HepG2 (cell line): ENCODE results near the gene AGR2. TPM values are rescaled to one million over a fixed set of nuclear protein-coding genes. Genes with fewer than 3 reads are reported as not detected.

Experiments
- ATAC-seq: fragments of 200-7000 bp; cut with Tn5 transposase; 3 replicates; pipeline ENCODE4 v1.9.1; 2020; ENCODE audit warnings: mild to moderate bottlenecking, moderate library complexity
- BruUV-seq: library from RNA; stranded (reverse); fragments of 400-500 nt; replicated peaks from 2 replicates; lab custom pipeline; 2021; lab: Mats Ljungman, UMichigan
- CTCF ChIA-PET: fragments of 300-600 bp; formaldehyde crosslinking; extraction: SDS; loops from one replicate; lab custom pipeline; 2021; ENCODE audit warnings: low total read pairs, inconsistent platforms, low intra/inter-chr PET ratio; lab: Yijun Ruan, JAX
- POLR2A ChIA-PET: fragments of 350-600 bp; sonication (Branson Sonifier 250); formaldehyde crosslinking; loops from one replicate; lab custom pipeline; 2020; ENCODE audit warnings: antibody characterized with exemption, inconsistent platforms; lab: Yijun Ruan, JAX
- DNase-seq: peaks from one replicate; pipeline ENCODE4 v3.0.0-alpha.2; 2015; ENCODE audit warnings: low spot score
- FAIRE-seq: peaks from 3 replicates; lab custom pipeline; 2011; peaks lifted over from hg19 to GRCh38; lab: Jason Lieb, UNC
- H2AFZ ChIP-seq: one replicate; pipeline ENCODE4 v1.6.1; 2011; ENCODE audit warnings: low read length, inconsistent platforms
- H3K27ac ChIP-seq: fragments of 300-600 bp; 3 replicates; pipeline ENCODE4 v1.8.0; 2011; ENCODE audit warnings: mixed run types, mild to moderate bottlenecking, mixed read lengths, low read length, inconsistent platforms; ENCODE audit not compliant: insufficient read depth; ENCODE audit errors: extremely low read length
- H3K27me3 ChIP-seq, 2 experiments: fragments of 200-600 bp in 1 of 2; 2 replicates in 1 of 2; 3 replicates in 1 of 2; pipeline versions ENCODE4 v1.6.0 to v1.8.0; 2011; ENCODE audit warnings: low read length in 2 of 2, mild to moderate bottlenecking in 2 of 2, moderate library complexity in 2 of 2, inconsistent platforms in 1 of 2; ENCODE audit not compliant: insufficient read depth in 2 of 2, control insufficient read depth in 1 of 2
- H3K36me3 ChIP-seq, 2 experiments: fragments of 200-600 bp in 1 of 2; replicated peaks in 1 of 2; 2 replicates in 1 of 2; 3 replicates in 1 of 2; pipeline versions ENCODE4 v1.5.1 to v1.8.0; 2011; ENCODE audit warnings: low read length in 2 of 2, inconsistent platforms in 1 of 2; ENCODE audit not compliant: insufficient read depth in 2 of 2, control insufficient read depth in 1 of 2
- H3K4me1 ChIP-seq: 2 replicates; pipeline ENCODE4 v1.5.1; 2012; ENCODE audit warnings: low read length, inconsistent platforms; ENCODE audit not compliant: insufficient read depth
- H3K4me2 ChIP-seq: 2 replicates; pipeline ENCODE4 v1.6.0; 2011; ENCODE audit warnings: low read depth, low read length, inconsistent platforms
- H3K4me3 ChIP-seq, 3 experiments: fragments of 200-600 bp in 1 of 3; sonication (generic), shearing (Covaris generic) in 1 of 3; replicated peaks in 1 of 3; 2 replicates each; pipeline ENCODE4 v1.5.1; 2011 to 2016; ENCODE audit warnings: low read length in 3 of 3, inconsistent platforms in 2 of 3, low read depth in 2 of 3, mild to moderate bottlenecking in 2 of 3, control low read depth in 1 of 3, mixed read lengths in 1 of 3; ENCODE audit not compliant: insufficient read depth in 1 of 3
- H3K79me2 ChIP-seq: one replicate; pipeline ENCODE4 v1.6.1; 2011; ENCODE audit warnings: low read length, inconsistent platforms; ENCODE audit not compliant: insufficient read depth
- H3K9ac ChIP-seq: 2 replicates; pipeline ENCODE4 v1.6.0; 2011; ENCODE audit warnings: mild to moderate bottlenecking, low read depth, low read length, inconsistent platforms; ENCODE audit not compliant: insufficient read depth
- H3K9me3 ChIP-seq: 2 replicates; pipeline ENCODE4 v1.5.1; 2012; ENCODE audit warnings: mild to moderate bottlenecking, low read length
- H4K20me1 ChIP-seq: 2 replicates; pipeline ENCODE4 v1.6.0; 2011; ENCODE audit warnings: inconsistent platforms, mild to moderate bottlenecking, low read length, moderate library complexity; ENCODE audit not compliant: insufficient read depth
- FOXA1 ChIP-seq, 2 experiments: fragments of 450-650 bp in 1 of 2; sonication (generic) in 1 of 2; formaldehyde crosslinking in 1 of 2; IDR thresholded peaks; 2 replicates each; pipeline versions ENCODE4 v1.4.0 to v1.6.1; 2016 to 2020; ENCODE audit warnings: missing genetic modification reagents in 1 of 2
- MEIS1 ChIP-seq: sonication (generic); formaldehyde crosslinking; IDR thresholded peaks from 2 replicates; pipeline ENCODE4 v1.9.0; 2021; ENCODE audit warnings: mild to moderate bottlenecking, missing genetic modification reagents, moderate library complexity, borderline replicate concordance
- NONO ChIP-seq, 2 experiments: fragments of 450-650 bp in 1 of 2; sonication (generic) in 1 of 2; formaldehyde crosslinking in 1 of 2; IDR thresholded peaks in 1 of 2; conservative IDR thresholded peaks in 1 of 2; 2 replicates each; pipeline versions ENCODE4 v1.6.1 to v1.8.0; 2017 to 2022; ENCODE audit warnings: mild to moderate bottlenecking in 1 of 2, missing genetic modification reagents in 1 of 2, moderate library complexity in 1 of 2
- ONECUT2 ChIP-seq: sonication (generic); formaldehyde crosslinking; IDR thresholded peaks from 2 replicates; pipeline ENCODE4 v1.4.0; 2020; ENCODE audit warnings: missing genetic modification reagents
- PBX3 ChIP-seq: sonication (generic); formaldehyde crosslinking; IDR thresholded peaks from 2 replicates; pipeline ENCODE4 v1.8.1; 2023; ENCODE audit warnings: missing genetic modification reagents, inconsistent platforms, borderline replicate concordance
- RFXAP ChIP-seq: sonication (generic); formaldehyde crosslinking; IDR thresholded peaks from 2 replicates; pipeline ENCODE4 v1.4.0; 2020; ENCODE audit warnings: missing genetic modification reagents, borderline replicate concordance
- ZBTB21 ChIP-seq: sonication (generic); formaldehyde crosslinking; IDR thresholded peaks from 2 replicates; pipeline ENCODE4 v1.4.0; 2020; ENCODE audit warnings: missing genetic modification reagents
- ZFP82 ChIP-seq: sonication (generic); formaldehyde crosslinking; IDR thresholded peaks from 2 replicates; pipeline ENCODE4 v1.5.1; 2020; ENCODE audit warnings: mild to moderate bottlenecking, missing genetic modification reagents, borderline replicate concordance
- ZKSCAN1 ChIP-seq: fragments of 150-350 bp; IDR thresholded peaks from 2 replicates; pipeline ENCODE4 v1.6.1; 2014; ENCODE audit warnings: low read length
- ZKSCAN8 ChIP-seq: IDR thresholded peaks from 2 replicates; pipeline ENCODE4 v1.6.1; 2016; ENCODE audit warnings: borderline replicate concordance, missing genetic modification reagents, missing compliant biosample characterization
- ZNF263 ChIP-seq: sonication (generic); formaldehyde crosslinking; IDR thresholded peaks from 2 replicates; pipeline ENCODE4 v1.4.0; 2020; ENCODE audit warnings: missing genetic modification reagents
- ZNF367 ChIP-seq: sonication (generic); formaldehyde crosslinking; IDR thresholded peaks from 2 replicates; pipeline ENCODE4 v1.4.0; 2020; ENCODE audit warnings: missing genetic modification reagents, borderline replicate concordance
- ZNF431 ChIP-seq: sonication (generic); formaldehyde crosslinking; IDR thresholded peaks from 2 replicates; pipeline ENCODE4 v1.9.0; 2022; ENCODE audit warnings: missing genetic modification reagents, low read depth, mild to moderate bottlenecking, borderline replicate concordance
- ZSCAN20 ChIP-seq: sonication (generic); formaldehyde crosslinking; IDR thresholded peaks from 2 replicates; pipeline ENCODE4 v1.4.0; 2020; ENCODE audit warnings: missing genetic modification reagents, mild to moderate bottlenecking, borderline replicate concordance
- WGBS: methylation state at CpG from one replicate; pipeline ENCODE4 v1.1.6; 2017; ENCODE audit warnings: low lambda C conversion rate; 5-methylcytosine and 5-hydroxymethylcytosine counted together
- in situ Hi-C: cut with HindIII; loops from 2 replicates; pipeline ENCODE4 v1.10.0; 2017; ENCODE audit warnings: low pct_unique_long_range_greater_than_20kb; ENCODE audit not compliant: extremely low pct_ligation_motif_present
- intact Hi-C: fragments of 100-400 bp; cut with micrococcal nuclease; formaldehyde crosslinking; loops from one replicate; pipeline ENCODE4 v1.10.0; 2022; ENCODE audit not compliant: unreplicated experiment
- polyA plus RNA-seq, 8 experiments: library from polyadenylated mRNA; depleted of rRNA in 3 of 8; stranded (reverse) in 7 of 8; unstranded in 1 of 8; fragments of >200 nt; fragmentation: Illumina TruSeq in 4 of 8; extraction: Trizol in 4 of 8; gene quantifications; 2 replicates each; pipeline versions ENCODE4 v1.2.1 to v1.2.3, GENCODE V29; 2011 to 2016; ENCODE audit warnings: low read depth in 4 of 8, missing spikeins in 1 of 8, mixed read lengths in 1 of 8; ENCODE audit not compliant: insufficient read depth in 1 of 8
- total RNA-seq, 5 experiments: library from RNA; depleted of rRNA; stranded (reverse); fragments of >200 nt; fragmentation: Illumina TruSeq; extraction: Trizol; gene quantifications; 2 replicates each; pipeline ENCODE4 v1.2.3, GENCODE V29; 2016; ENCODE audit warnings: low read depth in 1 of 5

Gene AGR2
- total and polyA plus RNA-seq, 2 of the 13 experiments (the other 11 are each of a cell fraction or from before 2014, with no cell fraction given) = 1.7 to 2.9 TPM

- TF ChIP-seq ZSCAN20 (CRISPR knock-in tag) = no peak
Observed at GRCh38 chr7:16810573-16810972, 5.8 kb upstream of the AGR2 start (continued).

DNA sequence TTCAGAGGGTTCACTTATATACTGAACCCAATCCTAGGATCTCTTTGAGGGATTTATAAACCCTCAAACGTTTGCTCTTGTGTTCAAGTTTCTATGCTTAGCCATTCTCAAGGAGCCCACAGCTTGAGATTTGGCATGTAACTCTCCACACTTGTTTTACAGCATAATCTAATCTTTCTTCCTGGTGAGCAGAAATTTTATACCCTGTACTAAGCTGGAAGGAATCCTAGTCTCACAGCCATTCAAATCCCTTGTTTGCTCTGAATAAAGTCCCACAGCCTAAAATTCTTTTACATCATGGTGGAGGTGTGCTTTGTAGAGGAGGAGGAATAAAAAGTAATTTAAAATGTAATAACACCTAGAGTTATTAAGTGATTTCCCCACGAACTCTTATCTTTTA lies 5.3 kb upstream of the AGR2 start:
- ChIA-PET CTCF (no interaction called here), POLR2A (no interaction called here)
- no peaks in the 10 kb centered on the region for H3K9me3 ChIP-seq
- no peak for FAIRE-seq
- H3K79me2 ChIP-seq = no peaks in the 10 kb centered on the region
- no peak overlapping the region for H3K27ac ChIP-seq
- BruUV-seq = no TSS peak
- H3K4me1 ChIP-seq = peaks cover 10% of the 10 kb centered on the region
- in situ Hi-C loops = no loop called here
- no peak overlapping the region for H2AFZ ChIP-seq
- H4K20me1 ChIP-seq = no peaks in the 10 kb centered on the region
- H3K27me3 ChIP-seq = 0 out of 5 replicates have a peak, but pooled peaks cover 0 to 6% of the 10 kb centered on the region in 2 experiments
- WGBS = 2% methylated on average over 2 of the region's 2 CpGs
- no peak for ATAC-seq
- TF ChIP-seq ZBTB21 (CRISPR knock-in tag) (no peak), ZNF263 (CRISPR knock-in tag) (no peak), RFXAP (no peak), ZKSCAN1 (no peak), NONO (IDR thresholded peaks at IDR 0.05) (no peak), NONO (CRISPR knock-in tag; conservative IDR thresholded peaks at IDR 0.05) (no peak), MEIS1 (CRISPR knock-in tag) (no peak), ONECUT2 (CRISPR knock-in tag) (no peak), PBX3 (CRISPR knock-in tag) (no peak), ZNF367 (CRISPR knock-in tag) (no peak), FOXA1 (IDR thresholded peaks at IDR 0.05) (no peak), FOXA1 (CRISPR knock-in tag; IDR thresholded peaks at IDR 0.05) (no peak), ZFP82 (no peak), ZKSCAN8 (CRISPR knock-in tag) (no peak), ZNF431 (CRISPR knock-in tag) (no peak)
- TF ChIP-seq, all 625 proteins: peak for 0
- H3K4me3 ChIP-seq = no peak overlapping the region
- no peaks in the 10 kb centered on the region for H3K36me3 ChIP-seq
- intact Hi-C loops = no loop called here
- no peak for DNase-seq
- no peak overlapping the region for H3K4me2 ChIP-seq
- H3K9ac ChIP-seq = no peak overlapping the region
